GM23338 (cell line): ENCODE measurements around the gene SLC25A30.

ENCODE experiments used
- EZH2 ChIP-seq: fragments of 200-600 bp; sonication (generic); IDR thresholded peaks from one replicate; pipeline ENCODE4 v1.8.0; 2017; ENCODE audit warnings: antibody characterized with exemption, mild to moderate bottlenecking, low read depth; ENCODE audit not compliant: unreplicated experiment
- NANOG ChIP-seq: IDR thresholded peaks from 2 replicates; pipeline ENCODE4 v1.6.1; 2016; ENCODE audit warnings: antibody characterized with exemption, borderline replicate concordance
- TF ChIP-seq, protein P1 (sequence below), 2 experiments: fragments of 200-600 bp in 1 of 2; sonication (generic) in 1 of 2; conservative IDR thresholded peaks; 2 replicates each; pipeline versions ENCODE4 v1.5.1 to v1.6.1; 2016 to 2017; ENCODE audit warnings: antibody characterized with exemption in 2 of 2, low read depth in 2 of 2, mild to moderate bottlenecking in 2 of 2, moderate library complexity in 1 of 2

DNA sequence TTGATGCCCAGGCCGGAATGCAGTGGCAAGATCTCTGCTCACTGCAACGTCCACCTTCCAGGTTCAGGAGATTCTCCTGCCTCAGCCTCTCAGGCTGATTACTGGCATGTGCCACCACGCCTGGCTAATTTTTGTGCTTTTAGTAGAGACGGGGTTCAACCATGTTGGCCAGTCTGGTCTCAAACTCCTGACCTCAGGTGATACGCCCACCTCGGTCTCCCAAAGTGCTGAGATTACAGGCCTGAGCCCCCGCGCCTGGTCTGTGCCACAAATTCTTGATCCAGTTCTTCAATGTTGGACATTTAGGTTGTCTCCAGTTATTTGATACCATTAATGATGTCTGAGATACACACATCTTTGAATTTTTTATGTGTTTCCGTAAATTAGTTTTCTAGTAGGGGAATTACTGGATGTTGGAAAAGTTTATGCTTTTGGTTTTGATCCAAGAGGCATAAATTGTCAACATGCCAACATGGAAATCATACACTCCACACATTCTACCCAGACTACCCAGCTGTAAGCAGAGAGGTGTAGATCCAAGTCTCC, 46.0 kb upstream of the SLC25A30 start:
- TF ChIP-seq, protein P1, sequence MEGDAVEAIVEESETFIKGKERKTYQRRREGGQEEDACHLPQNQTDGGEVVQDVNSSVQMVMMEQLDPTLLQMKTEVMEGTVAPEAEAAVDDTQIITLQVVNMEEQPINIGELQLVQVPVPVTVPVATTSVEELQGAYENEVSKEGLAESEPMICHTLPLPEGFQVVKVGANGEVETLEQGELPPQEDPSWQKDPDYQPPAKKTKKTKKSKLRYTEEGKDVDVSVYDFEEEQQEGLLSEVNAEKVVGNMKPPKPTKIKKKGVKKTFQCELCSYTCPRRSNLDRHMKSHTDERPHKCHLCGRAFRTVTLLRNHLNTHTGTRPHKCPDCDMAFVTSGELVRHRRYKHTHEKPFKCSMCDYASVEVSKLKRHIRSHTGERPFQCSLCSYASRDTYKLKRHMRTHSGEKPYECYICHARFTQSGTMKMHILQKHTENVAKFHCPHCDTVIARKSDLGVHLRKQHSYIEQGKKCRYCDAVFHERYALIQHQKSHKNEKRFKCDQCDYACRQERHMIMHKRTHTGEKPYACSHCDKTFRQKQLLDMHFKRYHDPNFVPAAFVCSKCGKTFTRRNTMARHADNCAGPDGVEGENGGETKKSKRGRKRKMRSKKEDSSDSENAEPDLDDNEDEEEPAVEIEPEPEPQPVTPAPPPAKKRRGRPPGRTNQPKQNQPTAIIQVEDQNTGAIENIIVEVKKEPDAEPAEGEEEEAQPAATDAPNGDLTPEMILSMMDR (conservative IDR thresholded peaks at IDR 0.05; ENCODE audit: low read depth in 2 of 2): no peak; a peak in 2 of 4 replicates
- TF ChIP-seq NANOG (no peak), EZH2 (no peak)
